DMS53 (cell line): ENCODE measurements around the gene PEAK3.

ENCODE experiments used
- DNase-seq: peaks from one replicate; lab custom pipeline; 2025; lab: John Stamatoyannopoulos, UW

Gene PEAK3

DNA sequence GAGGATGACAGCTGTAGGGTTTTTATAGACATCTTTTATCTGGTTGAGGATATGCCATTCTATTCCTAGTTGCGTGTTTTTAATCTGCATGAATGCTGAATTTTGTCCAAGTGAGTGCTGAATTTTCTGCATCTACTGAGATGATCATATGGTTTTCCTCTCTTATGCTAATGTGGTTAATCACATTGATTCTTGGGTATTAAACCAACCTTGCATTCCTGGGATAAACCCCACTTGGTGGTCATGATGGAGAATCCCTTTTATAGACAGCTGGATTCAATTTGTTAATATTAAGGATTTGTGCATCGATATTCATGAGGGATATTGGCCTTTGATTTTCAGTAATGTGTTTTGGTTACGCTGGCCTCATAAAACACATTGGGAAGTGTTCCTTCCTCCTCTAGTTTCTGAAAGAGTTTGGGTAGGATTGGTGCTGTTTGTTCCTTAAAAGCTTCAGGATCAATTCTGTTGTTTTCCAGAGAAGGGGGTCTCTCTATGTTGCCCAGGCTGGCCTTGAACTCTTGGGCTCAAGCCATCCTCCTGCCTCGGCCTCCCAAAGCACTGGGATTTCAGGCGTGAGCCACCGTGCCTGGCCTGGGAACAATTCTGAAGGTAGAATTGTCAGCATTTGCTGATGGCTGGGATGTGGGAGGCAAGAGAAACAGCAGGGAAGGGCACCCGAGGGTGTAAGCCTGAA is 33.3 kb upstream of the PEAK3 start:
- DNase-seq: no peak

DNA sequence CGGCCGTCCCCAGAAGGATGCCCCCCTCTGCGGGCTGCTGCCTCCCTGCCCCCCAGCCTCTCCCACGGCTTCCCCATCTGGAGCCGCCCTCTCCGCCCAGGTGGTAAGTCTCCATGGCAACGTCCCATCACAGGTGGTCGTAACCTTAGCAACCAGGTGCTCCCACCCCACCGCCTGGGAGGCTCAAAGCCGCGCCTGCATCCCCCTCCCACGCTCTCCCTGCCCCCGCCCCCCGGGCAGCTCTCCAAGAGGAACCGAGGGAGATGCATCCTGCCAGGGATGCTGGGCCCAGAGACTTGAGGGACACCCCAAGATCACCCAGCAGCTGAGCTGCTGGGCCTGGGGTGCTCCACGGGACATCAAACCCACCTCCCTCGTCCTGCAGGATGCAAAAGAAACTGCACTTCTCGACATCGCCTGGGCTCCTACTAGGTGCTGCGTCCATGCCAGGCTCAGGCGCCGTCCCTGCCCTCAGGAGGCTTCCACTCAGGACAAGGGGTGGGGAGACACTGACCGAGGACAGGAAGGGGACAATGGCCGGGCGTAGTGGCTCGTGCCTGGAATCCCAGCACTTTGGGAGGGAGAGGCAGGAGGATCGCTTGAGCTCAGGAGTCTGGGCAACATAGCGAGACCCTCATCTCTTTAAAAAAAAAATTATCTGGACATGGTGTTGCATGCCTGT is 31.0 kb upstream of the PEAK3 start:
- DNase-seq: peak; percentile 25

DNA sequence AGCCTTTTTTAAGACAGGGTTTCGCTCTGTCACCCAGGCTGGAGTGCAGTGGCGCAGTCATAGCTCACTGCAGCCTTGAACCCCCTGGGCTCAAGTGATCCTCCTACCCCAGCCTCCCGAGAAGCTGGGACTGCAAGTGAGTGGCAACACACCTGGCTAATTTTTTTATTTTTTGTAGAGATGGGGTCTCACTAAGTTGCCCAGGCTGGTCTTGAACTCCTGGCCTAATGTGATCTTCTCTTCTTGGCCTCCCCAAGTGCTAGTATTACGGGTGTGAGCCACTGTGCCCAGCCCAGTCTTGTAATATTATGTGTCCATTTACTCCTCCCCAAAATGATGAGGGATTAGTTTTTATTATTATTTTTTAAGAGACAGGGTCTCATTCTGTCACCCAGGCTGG is 29.1 kb upstream of the PEAK3 start:
- DNase-seq: no peak

DNA sequence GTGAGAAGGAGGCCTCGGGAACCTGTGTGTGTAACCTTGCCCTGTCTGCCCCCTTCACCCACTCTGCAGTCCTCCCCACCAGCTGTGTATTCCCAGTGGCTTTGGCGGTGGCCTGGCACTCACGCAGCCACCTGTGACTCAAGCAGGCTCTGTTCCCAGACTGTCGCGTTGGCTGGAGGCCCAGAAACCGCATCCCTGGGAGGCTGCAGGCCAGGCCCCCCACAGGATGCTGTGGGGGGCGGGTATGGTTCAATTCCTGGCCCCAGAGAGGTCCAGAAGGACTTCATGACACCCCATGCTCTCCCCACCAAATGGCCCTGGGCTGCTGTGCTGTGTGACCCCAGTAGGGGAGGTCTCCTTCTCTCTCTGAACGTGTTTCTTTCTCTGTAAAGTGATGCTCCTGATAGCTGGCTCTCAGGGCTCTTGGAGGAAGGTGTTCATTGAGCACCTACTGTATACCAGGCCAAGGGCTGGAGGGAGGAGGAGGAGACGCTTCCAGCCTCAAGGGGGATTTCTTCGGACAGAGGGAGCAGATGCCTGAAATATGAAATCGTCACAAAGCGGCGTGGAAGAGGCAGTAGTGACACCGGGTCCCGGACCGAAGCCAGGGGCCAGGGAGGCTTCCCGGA is 27.9 kb upstream of the PEAK3 start:
- DNase-seq: peak; percentile 72

DNA sequence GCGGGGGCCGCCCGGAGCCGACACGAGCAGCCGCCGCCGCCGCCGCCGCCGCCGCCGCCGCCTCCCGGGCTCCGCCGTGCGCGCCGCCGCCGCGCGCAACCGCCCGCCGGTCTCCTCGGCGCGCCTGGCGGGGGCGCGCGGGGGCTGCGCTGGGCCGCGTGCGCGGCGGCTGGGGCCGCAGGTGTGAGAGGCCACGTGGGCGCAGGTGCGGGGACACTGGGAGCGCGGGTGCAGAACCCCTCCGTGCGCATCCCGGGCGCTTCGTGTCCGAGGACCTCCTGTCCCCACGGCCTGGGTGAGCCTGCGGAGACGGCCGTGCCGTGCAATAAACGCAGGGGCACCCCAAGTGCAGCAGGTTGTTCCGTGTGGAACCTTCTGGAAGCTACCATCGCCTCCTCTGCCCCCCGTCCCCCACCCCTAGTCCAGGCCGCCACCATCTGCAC is 26.2 kb upstream of the PEAK3 start, which contains the start of gene LINGO3:
Gene LINGO3 (minus strand): TSS at position 41 of the 443 bp plus-strand sequence. CDS start 16,378 bp downstream, outside the sequence.
- peak; percentile 70 for DNase-seq

DNA sequence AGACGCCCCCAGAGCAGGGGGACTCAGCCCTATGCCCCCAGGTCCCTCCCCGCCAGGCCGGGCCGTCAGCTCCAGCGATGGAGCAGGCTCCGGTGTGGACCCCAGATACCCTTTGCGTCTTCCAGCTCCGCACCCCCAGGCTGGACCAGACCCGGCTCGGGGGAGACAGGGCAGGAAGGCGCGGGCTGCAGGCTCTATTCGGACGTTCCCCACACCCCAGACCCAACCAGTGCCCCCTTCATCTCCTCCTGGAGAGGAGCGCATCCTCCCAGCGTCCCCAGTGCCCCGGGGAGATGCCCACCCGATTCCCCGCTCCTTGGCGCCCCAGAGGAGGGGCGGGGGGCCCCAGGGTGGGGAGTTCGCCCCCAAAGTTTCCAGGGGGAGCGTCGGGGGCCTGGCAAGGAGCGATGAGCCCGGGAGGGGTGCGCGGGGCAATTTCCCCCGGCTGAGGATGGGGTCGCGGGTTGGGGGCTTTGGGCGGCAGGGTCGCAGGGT is 25.6 kb upstream of the PEAK3 start:
- no peak for DNase-seq

DNA sequence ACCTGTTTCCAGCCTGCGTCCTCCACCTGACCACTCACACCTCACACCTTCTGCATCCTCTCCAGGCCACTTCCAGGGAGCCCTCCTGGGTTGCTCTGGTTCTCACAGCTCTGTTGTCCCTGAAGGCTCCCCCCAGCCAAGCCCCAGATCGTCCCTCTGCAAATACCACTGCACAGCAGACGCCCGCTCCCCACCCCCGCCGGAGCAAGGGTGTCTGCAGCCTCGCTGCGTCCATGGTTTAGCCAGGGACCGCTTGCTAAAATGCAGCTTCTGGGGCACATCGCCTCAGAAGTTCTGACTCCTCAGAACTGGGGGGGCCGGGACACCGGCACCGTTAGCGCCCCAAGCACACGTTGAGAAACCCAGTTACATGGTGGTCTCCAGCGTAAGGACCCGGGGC is 25.0 kb upstream of the PEAK3 start:
- DNase-seq: no peak

DNA sequence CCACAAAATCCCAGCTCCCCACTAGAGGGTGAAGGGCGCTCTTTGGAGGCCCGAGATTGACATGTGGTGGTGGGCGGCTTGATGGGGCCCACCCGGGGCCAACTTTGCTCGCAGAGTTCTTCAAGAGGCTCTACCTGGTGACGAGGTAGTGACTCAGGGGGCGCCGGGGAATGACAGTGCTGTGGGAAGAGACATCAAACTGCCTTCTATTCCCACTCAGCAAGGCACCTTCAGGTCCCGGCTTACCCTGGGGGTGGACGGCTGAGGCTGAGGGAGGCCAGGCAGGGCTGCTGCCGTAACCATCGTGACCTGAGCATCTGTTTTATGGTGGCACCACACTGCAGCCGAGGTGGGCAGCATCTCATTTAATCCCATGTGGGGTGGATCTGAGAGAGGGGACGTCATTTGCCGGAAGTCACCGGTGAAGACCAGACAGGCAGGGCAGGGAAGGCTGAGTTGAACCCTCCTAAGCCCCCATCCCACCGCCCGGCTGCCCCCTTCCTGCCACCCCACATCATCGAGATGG is 24.4 kb upstream of the PEAK3 start:
- DNase-seq: no peak

DNA sequence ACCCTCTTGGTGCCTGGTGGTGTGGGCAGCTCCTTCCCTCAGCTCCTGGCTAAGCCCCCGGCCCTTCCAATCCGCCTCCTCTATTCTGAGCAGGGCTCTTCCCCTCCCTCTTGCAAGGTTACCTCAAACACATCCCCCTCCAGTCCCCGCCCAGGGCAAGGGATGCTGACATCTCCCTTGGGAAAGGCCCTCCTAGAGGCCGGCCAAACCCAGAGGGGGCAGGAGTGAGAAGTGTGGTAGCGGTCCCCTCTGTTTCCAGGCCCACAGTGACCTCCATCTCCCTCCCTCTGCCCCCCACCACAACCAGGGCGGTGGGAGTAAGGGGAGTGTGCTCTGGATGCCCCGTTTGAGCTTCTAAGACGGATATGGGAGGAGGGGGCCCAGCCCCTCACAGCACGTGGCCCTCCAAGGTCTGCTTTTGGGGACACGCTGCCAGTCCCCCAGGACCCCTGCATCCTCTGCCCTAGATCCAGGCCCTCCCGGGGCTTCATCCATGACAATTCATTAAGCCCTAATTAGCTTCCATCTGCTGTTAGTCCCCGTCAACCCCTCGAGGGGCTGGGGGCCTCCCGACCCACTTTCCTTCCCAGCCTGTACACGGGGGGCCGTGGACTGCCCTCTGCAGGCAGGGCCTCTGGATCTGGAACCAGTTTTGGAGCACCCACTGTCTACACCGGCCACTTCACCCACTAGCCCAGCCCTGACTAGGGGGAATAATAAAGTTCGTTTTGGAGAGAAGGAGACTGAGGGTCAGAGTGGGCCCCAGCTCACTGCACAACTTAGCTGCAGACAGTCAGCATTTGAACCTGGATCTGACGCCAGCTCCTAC is 23.7 kb upstream of the PEAK3 start:
- DNase-seq: no peak

DNA sequence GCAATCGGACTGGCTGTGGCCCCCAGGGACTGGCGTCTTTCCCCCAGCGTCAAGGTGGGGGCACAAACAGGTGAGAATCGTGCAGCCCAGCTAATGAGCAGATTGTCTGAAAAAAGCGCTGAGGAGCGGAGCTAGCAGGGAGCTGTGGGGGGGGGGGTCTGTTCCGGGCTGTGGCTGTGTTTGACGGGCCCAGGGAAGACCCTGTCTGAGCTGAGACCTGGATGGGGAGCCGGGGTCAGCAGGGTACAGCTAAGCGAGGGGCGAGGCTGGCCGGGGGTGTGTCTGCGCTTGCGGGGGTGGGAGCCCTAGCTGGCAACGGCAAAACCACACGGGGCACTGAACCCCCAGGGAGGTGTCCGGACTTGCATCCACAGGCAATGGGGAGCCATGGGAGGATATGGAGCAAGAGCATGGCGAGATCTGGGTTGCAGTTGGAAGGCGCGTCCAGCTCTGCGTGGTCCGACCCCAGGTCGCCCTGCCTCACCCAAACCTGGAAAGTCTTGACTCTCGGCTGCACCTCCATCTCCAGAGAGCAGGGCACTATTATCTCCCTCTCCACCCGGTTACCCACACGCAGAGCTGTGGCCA is 21.3 kb upstream of the PEAK3 start:
- DNase-seq: no peak

DNA sequence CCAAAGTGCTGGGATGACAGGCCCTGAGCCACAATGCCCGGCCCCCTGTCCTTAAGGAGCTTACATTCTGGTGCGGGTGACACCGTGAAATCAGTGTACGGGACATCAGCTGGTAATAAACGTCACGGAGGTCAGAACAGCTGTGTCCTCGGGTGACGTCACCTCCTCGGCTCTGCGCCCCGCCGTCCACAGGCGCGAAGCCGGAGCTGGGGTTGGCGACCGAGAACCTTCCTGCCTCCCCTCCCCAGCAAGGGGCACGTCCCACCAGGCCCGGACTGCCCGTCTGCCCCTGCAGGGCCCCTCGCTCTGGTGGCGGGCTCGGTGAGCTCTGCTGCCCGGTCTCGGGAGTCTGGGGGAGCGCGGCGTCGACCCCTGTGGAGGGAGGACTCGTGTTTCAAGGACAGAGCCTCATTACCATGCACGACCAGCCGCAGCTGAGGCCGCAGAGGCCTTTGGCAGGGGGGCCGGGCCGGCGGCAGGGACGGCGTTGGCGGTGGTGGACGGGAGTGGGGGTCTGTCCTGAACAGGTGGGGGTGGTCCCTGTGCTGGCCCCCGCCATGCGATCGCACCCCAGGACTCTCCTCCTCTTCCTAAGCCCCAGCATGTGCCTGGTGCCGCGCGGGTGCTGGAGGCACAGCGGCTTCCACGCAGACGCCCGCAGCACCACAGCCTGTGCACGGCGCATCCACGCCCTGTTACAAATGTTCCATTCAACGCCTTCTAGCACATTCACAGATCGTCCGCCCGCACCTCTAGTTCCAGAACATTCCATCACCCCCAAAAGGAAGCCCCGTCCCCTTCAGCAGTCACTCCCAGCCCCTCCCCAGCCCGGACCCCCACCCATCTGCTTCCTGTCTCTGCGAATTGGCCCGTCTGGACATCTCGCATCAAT is 20.6 kb upstream of the PEAK3 start:
- no peak for DNase-seq

DNA sequence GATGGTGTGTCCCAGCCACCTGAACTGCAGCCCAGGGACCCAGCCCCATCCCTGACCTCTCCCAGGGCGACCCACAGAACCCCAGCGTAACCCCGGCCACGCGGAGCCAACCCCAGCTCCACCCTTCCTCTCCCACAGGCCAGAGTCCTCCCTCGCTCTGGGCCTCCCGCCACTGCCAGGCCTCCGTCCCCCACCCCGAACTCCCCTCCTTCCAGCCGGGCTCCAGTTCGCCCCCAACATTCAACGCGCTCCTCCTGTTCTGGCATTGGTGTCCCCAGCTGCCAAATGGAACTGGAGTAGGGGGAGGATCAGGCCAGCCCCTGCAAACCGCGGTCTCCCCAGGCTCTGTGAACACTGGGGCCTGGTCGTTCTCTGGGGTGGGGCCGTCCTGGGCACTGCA is 18.6 kb upstream of the PEAK3 start:
- DNase-seq: no peak

DNA sequence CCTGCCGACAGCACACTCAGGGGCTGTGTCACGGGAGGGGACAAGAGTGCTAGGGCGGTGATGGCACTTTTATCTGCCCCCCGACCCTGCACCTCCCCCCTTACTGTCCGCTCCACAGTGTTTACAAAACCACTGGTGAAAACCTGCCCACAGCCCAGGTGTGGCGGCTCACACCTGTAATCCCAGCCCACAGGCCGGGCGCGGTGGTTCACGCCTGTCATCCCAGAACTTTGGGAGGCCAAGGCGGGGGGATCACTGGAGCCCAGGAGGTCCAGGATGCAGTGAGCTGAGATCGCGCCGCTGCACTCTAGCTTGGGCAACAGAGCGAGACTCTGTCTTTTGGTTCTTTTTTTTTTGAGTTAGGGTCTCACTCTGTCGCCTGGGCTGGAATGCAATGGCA is 14.2 kb upstream of the PEAK3 start:
- no peak for DNase-seq

DNA sequence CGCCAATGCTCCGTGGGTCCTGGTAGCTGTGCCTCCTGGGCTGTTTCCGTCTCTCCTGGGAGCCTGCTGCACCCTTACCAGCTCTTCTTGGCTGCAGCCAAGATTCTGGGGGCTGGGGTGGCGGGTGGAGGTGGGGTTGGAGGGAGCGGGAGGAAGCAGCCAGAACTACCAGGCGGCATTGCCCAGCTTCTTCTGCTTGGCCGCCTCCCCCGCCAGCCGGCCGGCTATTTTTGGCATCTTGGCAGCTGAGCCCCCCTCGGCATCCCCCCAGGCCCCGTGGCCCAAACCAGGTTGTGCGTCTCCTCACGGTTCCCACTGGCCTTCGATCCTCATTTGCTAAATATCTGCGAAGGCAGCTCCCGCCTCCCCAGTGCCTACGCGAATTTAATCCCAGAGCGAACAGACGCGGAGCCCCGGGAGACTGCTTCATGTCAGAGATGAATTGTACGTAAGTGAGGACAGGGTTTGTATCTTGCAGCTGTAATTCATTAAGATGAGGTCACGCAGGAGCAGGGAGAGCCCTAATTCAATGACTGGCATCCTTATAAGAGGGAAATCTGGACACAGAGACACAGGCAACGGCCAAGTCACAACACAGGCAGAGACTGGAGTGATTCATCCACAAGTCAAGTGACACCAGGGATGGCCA is 12.8 kb upstream of the PEAK3 start:
- no peak for DNase-seq

DNA sequence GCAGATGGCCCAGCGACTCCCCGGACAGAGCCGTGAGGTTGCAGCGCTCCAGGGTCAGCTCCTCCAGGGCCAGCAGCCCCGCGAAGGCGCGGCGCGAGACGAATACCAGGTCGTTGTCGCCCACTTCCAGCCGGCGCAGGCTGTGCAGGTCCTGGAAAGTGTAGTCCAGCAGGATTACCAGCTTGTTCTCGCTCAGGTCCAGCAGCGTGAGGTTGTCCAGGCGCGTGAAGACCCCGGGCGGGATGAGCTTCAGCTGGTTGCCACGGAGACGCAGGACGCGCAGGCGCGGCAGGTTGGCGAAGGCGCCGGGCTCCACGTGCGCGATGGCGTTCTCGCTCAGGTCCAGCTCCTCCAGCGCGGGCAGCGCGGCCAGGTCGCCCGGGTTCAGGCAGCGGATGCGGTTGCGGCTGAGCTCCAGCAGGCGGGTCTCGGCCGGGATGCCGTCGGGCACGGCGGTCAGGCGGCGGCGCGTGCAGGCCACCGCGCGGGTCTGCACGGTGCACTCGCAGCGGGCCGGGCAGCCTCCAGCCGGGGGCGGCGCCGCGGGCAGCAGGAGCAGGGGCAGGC is 9.3 kb upstream of the PEAK3 start:
- DNase-seq: peak; percentile 87

DNA sequence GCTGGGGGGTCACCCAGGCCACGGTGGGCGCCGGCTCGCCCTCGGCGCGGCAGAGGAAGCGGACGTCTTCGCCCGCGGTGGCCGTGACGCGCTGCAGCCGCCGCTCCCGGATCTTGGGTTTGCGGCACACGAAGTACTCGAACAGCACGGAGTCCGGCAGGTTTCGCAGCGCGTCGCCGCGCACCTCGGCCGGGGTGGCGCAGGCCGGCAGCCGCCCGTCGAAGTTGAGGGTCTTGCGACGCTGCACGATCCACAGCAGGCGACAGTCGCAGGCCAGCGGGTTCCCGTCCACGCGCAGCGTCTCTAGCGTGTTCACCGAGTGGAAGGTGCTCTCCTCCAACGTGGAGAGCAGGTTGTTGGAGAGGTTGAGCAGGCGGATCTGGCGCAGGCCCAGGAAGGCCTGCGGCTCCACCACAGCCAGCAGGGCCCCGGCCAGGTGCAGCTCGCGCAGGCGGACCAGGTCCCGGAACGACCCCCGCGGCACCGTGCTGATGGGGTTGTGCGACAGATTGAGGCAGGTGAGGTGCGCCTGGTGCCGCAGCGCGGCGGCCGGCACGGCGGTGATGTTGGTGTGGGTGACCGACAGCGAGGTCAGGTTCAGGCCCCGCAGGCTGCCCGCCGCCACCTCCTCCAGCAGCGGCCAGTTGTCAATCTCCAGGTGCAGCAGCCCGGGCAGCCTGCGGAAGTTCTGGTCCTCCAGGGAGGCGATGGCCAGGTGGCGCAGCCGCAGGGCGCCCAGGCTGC is 8.6 kb upstream of the PEAK3 start:
- peak; percentile 80 for DNase-seq

DNA sequence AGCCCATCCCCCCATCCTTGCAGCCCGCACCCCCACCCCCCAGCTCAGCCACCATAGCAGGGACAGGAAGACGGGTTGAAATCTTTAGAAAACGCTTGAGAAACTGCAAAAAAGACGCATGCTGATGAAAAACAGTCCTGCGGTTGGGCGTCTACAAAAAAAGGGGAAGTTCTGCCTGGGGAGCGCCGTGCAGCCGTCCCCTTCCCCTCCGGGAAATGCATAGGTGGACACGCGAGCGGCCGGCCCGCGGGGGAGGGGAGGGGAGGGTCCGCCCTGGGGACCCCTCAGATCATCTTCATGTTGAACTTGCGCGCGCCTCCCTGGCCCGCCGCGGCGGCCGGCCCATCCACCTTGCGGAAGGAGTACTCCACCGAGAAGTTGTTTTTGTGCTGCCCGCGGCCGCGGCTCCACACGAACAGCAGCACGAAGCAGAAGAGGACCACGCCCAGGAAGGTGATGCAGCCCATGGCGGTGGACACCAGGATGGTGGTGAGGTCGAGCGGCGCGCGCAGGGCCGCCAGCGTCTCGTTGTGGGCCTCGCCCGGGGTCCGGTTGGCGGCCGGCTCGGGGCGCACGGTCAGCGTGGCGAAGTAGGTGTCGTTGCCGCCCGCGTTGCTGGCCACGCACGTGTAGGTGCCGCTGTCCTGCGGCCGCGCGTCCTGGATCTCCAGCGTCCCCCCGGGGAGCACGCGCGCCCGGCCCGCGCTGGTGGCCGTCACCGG is 7.9 kb upstream of the PEAK3 start:
- DNase-seq: peak; percentile 68
